Heart left ventricle (tissue), 13 donors: ENCODE results near the gene FBXL3.

ENCODE experiments used
- POLR2A ChIP-seq, 2 donors: fragments of 450-650 bp; IDR thresholded peaks; one replicate each; pipeline ENCODE4 v1.6.1; 2017; ENCODE audit warnings: antibody characterized with exemption in 2 of 2, mild to moderate bottlenecking in 2 of 2, moderate library complexity in 2 of 2
- TF ChIP-seq, protein P1 (sequence below), 12 donors: fragments of 200-600 bp; sonication (generic) in 4 of 12; IDR thresholded peaks; one replicate each; pipeline versions ENCODE4 v1.5.0 to v1.8.0; 2018 to 2022; ENCODE audit warnings: antibody characterized with exemption in 12 of 12, mild to moderate bottlenecking in 5 of 12
- donor health status: ischemic (EF 13 %, LVEDD 7.1; RV severe dilation, severe dysfunction).
- donor health status: DM: no; HTN: yes; CAD: no.
- donor health status: DM: no; HTN: no; CAD: no.
- donor health status: ischemic (EF 25% LVEDD 6.9; RV normal size, moderate dysfunction).
- donor health status: ischemic (EF 25% LVEDD 5.7; RV mildly dilated, moderate dysfunction).
- donor health status: ischemic (EF 35%, LVEDD 5.7; RV mildly dilated, moderate dysfunction).
- donor health status: nonischemic (EF 11% LVEDD 7.7; RV severe dilation, severe dysfunction).
- donor health status: DM: yes; HTN: yes; CAD: no.
- donor health status: PGD.
- donor health status: ischemic (EF 29% LVEDD 5.4; RV normal size, mild dysfunction).
- donor health status: nonischemic (EF 23%, LVEDD 6.1; RV moderate dilation, normal function).

DNA sequence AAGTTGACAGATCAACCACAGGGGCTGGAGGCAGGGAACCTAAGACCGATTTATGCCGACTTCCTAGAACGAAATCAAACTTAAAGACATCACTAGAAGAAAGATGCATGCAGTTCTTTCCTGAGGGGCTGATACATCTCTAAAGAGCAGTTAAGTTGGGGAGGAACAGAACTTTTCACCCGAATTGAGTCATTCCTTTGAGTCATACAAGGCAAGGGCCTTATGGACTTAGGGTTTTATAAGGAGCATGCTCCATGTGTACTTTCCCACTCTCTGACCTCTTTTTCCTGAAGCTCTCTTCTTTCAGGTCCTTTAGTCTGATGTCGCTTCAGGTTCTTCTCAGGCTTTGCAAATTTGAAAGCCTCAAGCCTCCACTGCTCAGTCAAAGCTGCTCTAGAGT, 7.9 kb upstream of the FBXL3 start:
- TF ChIP-seq, protein P1, sequence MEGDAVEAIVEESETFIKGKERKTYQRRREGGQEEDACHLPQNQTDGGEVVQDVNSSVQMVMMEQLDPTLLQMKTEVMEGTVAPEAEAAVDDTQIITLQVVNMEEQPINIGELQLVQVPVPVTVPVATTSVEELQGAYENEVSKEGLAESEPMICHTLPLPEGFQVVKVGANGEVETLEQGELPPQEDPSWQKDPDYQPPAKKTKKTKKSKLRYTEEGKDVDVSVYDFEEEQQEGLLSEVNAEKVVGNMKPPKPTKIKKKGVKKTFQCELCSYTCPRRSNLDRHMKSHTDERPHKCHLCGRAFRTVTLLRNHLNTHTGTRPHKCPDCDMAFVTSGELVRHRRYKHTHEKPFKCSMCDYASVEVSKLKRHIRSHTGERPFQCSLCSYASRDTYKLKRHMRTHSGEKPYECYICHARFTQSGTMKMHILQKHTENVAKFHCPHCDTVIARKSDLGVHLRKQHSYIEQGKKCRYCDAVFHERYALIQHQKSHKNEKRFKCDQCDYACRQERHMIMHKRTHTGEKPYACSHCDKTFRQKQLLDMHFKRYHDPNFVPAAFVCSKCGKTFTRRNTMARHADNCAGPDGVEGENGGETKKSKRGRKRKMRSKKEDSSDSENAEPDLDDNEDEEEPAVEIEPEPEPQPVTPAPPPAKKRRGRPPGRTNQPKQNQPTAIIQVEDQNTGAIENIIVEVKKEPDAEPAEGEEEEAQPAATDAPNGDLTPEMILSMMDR (IDR thresholded peaks at IDR 0.05): no peak
- no peak for TF ChIP-seq POLR2A (IDR thresholded peaks at IDR 0.05)
